A549 (cell line): ENCODE results near the gene MFNG. TPM values are rescaled to one million over a fixed set of nuclear protein-coding genes. Genes with fewer than 3 reads are reported as not detected.

Experiments
- ATAC-seq, 2 experiments: fragments of 200-7000 bp in 1 of 2; fragments of >200 bp in 1 of 2; cut with Nextera tagmentation in 1 of 2; cut with Tn5 transposase in 1 of 2; 3 replicates each; pipeline versions ENCODE4 v1.8.0 to v1.9.1; 2018 to 2020; ENCODE audit warnings: mild to moderate bottlenecking in 1 of 2, moderate library complexity in 1 of 2
- CTCF ChIA-PET: fragments of 300-600 bp; sonication (Branson Sonifier 250); formaldehyde crosslinking; extraction: SDS; loops from one replicate; lab custom pipeline; 2021; ENCODE audit warnings: antibody characterized with exemption, inconsistent platforms; lab: Yijun Ruan, JAX
- POLR2A ChIA-PET: fragments of 350-600 bp; formaldehyde crosslinking; extraction: SDS; loops from one replicate; lab custom pipeline; 2021; ENCODE audit warnings: antibody characterized with exemption, inconsistent platforms; lab: Yijun Ruan, JAX
- DNase-seq, 2 experiments: peaks; one replicate each; pipeline versions ENCODE4 v3.0.0 to v3.0.0-alpha.2; 2011 to 2016; ENCODE audit warnings: low read depth in 1 of 2, low spot score in 1 of 2
- FAIRE-seq: peaks from 2 replicates; lab custom pipeline; 2011; peaks lifted over from hg19 to GRCh38; lab: Jason Lieb, UNC
- H3K27ac ChIP-seq, 2 experiments: fragments of >200 bp; sonication (Bioruptor Twin); formaldehyde crosslinking; 3 replicates each; pipeline ENCODE4 v1.5.1; 2016 to 2017
- H3K4me1 ChIP-seq: fragments of >200 bp; sonication (Bioruptor Twin); formaldehyde crosslinking; 3 replicates; pipeline ENCODE4 v1.6.1; 2016
- H3K4me2 ChIP-seq: fragments of >200 bp; sonication (Bioruptor Twin); formaldehyde crosslinking; 3 replicates; pipeline ENCODE4 v1.6.1; 2016
- H3K4me3 ChIP-seq: fragments of >200 bp; sonication (Bioruptor Twin); formaldehyde crosslinking; 3 replicates; pipeline ENCODE4 v1.5.1; 2016
- H3K9me3 ChIP-seq: fragments of >200 bp; sonication (Bioruptor Twin); formaldehyde crosslinking; 3 replicates; pipeline ENCODE4 v1.6.1; 2016
- CHD4 ChIP-seq: fragments of 200-600 bp; sonication (generic); IDR thresholded peaks from 2 replicates; pipeline ENCODE4 v1.6.1; 2016; ENCODE audit warnings: antibody characterized with exemption, mild to moderate bottlenecking, borderline replicate concordance
- ELK1 ChIP-seq: fragments of 150-350 bp; IDR thresholded peaks from 2 replicates; pipeline ENCODE4 v1.6.1; 2014; ENCODE audit warnings: low read depth, mild to moderate bottlenecking, low read length
- FOSL2 ChIP-seq, 2 experiments: fragments of 450-650 bp in 1 of 2; fragments of >200 bp in 1 of 2; sonication (Bioruptor Twin) in 1 of 2; formaldehyde crosslinking; IDR thresholded peaks; 2 replicates each; pipeline versions ENCODE4 v1.5.0 to v1.6.1; 2016 to 2020; ENCODE audit warnings: mild to moderate bottlenecking in 1 of 2, moderate library complexity in 1 of 2
- FOXS1 ChIP-seq: fragments of 250-450 bp; sonication (Bioruptor Pico); IDR thresholded peaks from 2 replicates; pipeline ENCODE4 v1.5.0; 2020; ENCODE audit warnings: mild to moderate bottlenecking, moderate library complexity
- HOXA7 ChIP-seq: fragments of 250-450 bp; sonication (Bioruptor Pico); IDR thresholded peaks from 2 replicates; pipeline ENCODE4 v1.5.0; 2020; ENCODE audit warnings: mild to moderate bottlenecking, moderate library complexity
- KDM1A ChIP-seq: fragments of 200-600 bp; sonication (generic); IDR thresholded peaks from 2 replicates; pipeline ENCODE4 v1.6.1; 2016; ENCODE audit warnings: low read depth, mild to moderate bottlenecking
- NPAS2 ChIP-seq: fragments of 250-450 bp; sonication (Bioruptor Pico); IDR thresholded peaks from 2 replicates; pipeline ENCODE4 v1.8.0; 2022; ENCODE audit warnings: mild to moderate bottlenecking, moderate library complexity, borderline replicate concordance
- PHF8 ChIP-seq: fragments of 200-600 bp; sonication (generic); IDR thresholded peaks from 2 replicates; pipeline ENCODE4 v1.6.1; 2016; ENCODE audit warnings: low read depth, mild to moderate bottlenecking, antibody characterized with exemption, moderate library complexity, borderline replicate concordance
- REST ChIP-seq: fragments of 200-600 bp; sonication (generic); IDR thresholded peaks from 2 replicates; pipeline ENCODE4 v1.6.1; 2016; ENCODE audit warnings: antibody characterized with exemption, mild to moderate bottlenecking, moderate library complexity
- RFX5 ChIP-seq: fragments of 450-650 bp; IDR thresholded peaks from 2 replicates; pipeline ENCODE4 v1.7.1; 2014; ENCODE audit warnings: antibody characterized with exemption, mild to moderate bottlenecking, moderate library complexity
- RNF2 ChIP-seq: fragments of 200-600 bp; sonication (generic); IDR thresholded peaks from 2 replicates; pipeline ENCODE4 v1.6.1; 2016; ENCODE audit warnings: low read depth, mild to moderate bottlenecking, antibody characterized with exemption, moderate library complexity, borderline replicate concordance
- SMC3 ChIP-seq: fragments of >200 bp; sonication (Bioruptor Twin); formaldehyde crosslinking; IDR thresholded peaks from 3 replicates; pipeline ENCODE4 v1.6.1; 2018; ENCODE audit warnings: inconsistent platforms
- TP53 ChIP-seq: fragments of 250-450 bp; sonication (Bioruptor Pico); IDR thresholded peaks from 2 replicates; pipeline ENCODE4 v1.5.0; 2021; ENCODE audit warnings: mild to moderate bottlenecking, moderate library complexity
- ZFP36 ChIP-seq: fragments of 450-650 bp; IDR thresholded peaks from 2 replicates; pipeline ENCODE4 v1.6.1; 2014; ENCODE audit warnings: borderline replicate concordance; ENCODE audit not compliant: partially characterized antibody
- WGBS: methylation state at CpG from one replicate; pipeline ENCODE4 v1.1.6; 2017; ENCODE audit errors: missing lambda C conversion rate; 5-methylcytosine and 5-hydroxymethylcytosine counted together
- polyA plus RNA-seq, 4 experiments: library from polyadenylated mRNA; depleted of rRNA in 3 of 4; stranded (reverse); fragments of >200 nt; fragmentation: RNase III in 1 of 4; extraction: RNeasy Plus Mini Kit Qiagen cat#74134 plus additional on column Dnase treatment in 1 of 4; gene quantifications; 2 replicates in 3 of 4; 3 replicates in 1 of 4; pipeline ENCODE4 v1.2.3, GENCODE V29; 2011 to 2017
- TF ChIP-seq, protein P1 (sequence below): fragments of 250-450 bp; sonication (Bioruptor Pico); IDR thresholded peaks from 2 replicates; pipeline ENCODE4 v1.5.0; 2020; ENCODE audit warnings: low read depth, mild to moderate bottlenecking, moderate library complexity
- TF ChIP-seq, protein P2 (sequence below): fragments of >200 bp; sonication (Bioruptor Twin); formaldehyde crosslinking; IDR thresholded peaks from 3 replicates; pipeline ENCODE4 v1.5.1; 2016
- TF ChIP-seq, protein P3 (sequence below): IDR thresholded peaks from 2 replicates; pipeline ENCODE4 v1.6.1; 2012; ENCODE audit warnings: low read depth, borderline replicate concordance
- TF ChIP-seq, protein P4 (sequence below): IDR thresholded peaks from 2 replicates; pipeline ENCODE4 v1.6.1; 2012
- TF ChIP-seq, protein P5 (sequence below): fragments of >200 bp; sonication (Bioruptor Twin); formaldehyde crosslinking; IDR thresholded peaks from 3 replicates; pipeline ENCODE4 v1.6.1; 2016
- TF ChIP-seq, protein P6 (sequence below): fragments of 450-650 bp; IDR thresholded peaks from 2 replicates; pipeline ENCODE4 v1.6.1; 2014; ENCODE audit warnings: antibody characterized with exemption

MFNG gene
- polyA plus RNA-seq, 2 of the 4 experiments (the other 2 are of a cell fraction): 1.2 to 1.8 TPM

DNA sequence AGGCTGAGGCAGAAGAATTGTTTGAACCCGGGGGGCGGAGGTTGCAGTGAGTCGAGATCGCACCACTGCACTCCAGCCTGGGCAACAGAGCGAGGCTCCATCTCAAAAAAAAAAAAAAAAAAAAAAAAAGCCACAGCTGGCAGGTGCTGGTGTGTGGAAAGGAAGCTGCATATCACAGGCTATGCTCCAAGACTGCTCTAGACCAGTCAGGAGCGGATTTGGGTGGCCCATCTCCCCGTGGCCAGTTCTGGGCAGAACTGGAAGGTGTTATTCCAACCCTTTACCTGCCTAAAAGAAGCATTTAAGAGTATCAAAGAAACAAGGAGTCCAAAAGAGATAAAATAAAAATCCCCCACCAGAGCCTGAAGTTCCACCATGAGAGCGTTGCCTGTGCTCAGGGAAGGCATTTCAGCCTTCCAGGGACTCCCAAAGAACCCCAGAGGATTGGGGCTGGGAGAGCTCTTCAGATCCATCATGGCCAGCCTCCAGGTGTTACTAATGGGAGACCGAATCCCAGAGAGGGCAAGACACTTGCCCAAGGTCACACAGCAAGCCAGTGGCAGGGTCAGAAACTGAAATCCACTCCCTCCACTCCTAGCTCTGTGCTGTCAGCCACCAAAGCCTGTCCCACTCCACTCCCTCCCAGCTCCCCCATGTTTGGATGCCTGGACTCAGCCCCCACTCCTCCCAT is 14.3 kb downstream of the MFNG start:
- peak in 1 of 2 experiments; percentile 25; a peak in 3 of 6 replicates for ATAC-seq

DNA sequence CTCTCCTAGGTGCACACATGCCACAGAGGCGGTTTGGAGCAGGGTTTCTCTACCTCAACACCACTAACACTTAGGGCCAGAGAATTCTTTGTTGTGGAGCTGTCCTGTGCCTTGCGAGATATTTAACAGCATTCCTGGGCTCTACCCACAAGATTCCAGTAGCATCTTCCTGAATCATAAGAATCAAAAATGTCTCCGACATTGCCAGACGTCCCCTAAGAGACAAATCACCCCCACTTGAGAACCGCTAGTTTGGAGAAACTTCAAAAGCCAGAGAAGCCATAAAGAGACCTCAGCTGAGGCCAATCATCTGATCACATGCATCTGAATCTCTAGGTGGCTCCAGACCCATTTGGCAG is 16.1 kb downstream of the MFNG start:
- Histone ChIP-seq H3K27ac (no peak overlapping the region), H3K4me3 (no peak overlapping the region), H3K4me1 (no peaks in the 10 kb centered on the region), H3K4me2 (no peak overlapping the region), H3K9me3 (no peaks in the 10 kb centered on the region)
- ChIA-PET POLR2A (no interaction called here), CTCF (interaction anchor here (0.9 to 5.6 kb wide), 6 partner anchors 11 to 154 kb away, joined by 3 to 27 read pairs (median 4); partner anchors contain the start of gene MFNG)
- 72% methylated on average over 5 of the region's 5 CpGs for WGBS
- DNase-seq: no peak
- no peak for ATAC-seq
- no peak for FAIRE-seq
- TF ChIP-seq NPAS2 (CRISPR knock-in tag): no peak
- TF ChIP-seq ELK1: no peak
- TF ChIP-seq, protein P1, sequence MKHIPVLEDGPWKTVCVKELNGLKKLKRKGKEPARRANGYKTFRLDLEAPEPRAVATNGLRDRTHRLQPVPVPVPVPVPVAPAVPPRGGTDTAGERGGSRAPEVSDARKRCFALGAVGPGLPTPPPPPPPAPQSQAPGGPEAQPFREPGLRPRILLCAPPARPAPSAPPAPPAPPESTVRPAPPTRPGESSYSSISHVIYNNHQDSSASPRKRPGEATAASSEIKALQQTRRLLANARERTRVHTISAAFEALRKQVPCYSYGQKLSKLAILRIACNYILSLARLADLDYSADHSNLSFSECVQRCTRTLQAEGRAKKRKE (CRISPR knock-in tag): no peak
- no peak for TF ChIP-seq RFX5
- TF ChIP-seq, protein P2, sequence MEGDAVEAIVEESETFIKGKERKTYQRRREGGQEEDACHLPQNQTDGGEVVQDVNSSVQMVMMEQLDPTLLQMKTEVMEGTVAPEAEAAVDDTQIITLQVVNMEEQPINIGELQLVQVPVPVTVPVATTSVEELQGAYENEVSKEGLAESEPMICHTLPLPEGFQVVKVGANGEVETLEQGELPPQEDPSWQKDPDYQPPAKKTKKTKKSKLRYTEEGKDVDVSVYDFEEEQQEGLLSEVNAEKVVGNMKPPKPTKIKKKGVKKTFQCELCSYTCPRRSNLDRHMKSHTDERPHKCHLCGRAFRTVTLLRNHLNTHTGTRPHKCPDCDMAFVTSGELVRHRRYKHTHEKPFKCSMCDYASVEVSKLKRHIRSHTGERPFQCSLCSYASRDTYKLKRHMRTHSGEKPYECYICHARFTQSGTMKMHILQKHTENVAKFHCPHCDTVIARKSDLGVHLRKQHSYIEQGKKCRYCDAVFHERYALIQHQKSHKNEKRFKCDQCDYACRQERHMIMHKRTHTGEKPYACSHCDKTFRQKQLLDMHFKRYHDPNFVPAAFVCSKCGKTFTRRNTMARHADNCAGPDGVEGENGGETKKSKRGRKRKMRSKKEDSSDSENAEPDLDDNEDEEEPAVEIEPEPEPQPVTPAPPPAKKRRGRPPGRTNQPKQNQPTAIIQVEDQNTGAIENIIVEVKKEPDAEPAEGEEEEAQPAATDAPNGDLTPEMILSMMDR: no peak
- TF ChIP-seq SMC3: no peak
- no peak for TF ChIP-seq REST
- TF ChIP-seq, protein P3, sequence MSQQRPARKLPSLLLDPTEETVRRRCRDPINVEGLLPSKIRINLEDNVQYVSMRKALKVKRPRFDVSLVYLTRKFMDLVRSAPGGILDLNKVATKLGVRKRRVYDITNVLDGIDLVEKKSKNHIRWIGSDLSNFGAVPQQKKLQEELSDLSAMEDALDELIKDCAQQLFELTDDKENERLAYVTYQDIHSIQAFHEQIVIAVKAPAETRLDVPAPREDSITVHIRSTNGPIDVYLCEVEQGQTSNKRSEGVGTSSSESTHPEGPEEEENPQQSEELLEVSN: no peak
- TF ChIP-seq TP53 (CRISPR knock-in tag): no peak
- TF ChIP-seq, protein P4, sequence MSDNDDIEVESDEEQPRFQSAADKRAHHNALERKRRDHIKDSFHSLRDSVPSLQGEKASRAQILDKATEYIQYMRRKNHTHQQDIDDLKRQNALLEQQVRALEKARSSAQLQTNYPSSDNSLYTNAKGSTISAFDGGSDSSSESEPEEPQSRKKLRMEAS: no peak
- TF ChIP-seq HOXA7 (CRISPR knock-in tag): no peak
- TF ChIP-seq, protein P5, sequence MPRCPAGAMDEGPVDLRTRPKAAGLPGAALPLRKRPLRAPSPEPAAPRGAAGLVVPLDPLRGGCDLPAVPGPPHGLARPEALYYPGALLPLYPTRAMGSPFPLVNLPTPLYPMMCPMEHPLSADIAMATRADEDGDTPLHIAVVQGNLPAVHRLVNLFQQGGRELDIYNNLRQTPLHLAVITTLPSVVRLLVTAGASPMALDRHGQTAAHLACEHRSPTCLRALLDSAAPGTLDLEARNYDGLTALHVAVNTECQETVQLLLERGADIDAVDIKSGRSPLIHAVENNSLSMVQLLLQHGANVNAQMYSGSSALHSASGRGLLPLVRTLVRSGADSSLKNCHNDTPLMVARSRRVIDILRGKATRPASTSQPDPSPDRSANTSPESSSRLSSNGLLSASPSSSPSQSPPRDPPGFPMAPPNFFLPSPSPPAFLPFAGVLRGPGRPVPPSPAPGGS: no peak
- TF ChIP-seq PHF8: no peak
- TF ChIP-seq RNF2: no peak
- TF ChIP-seq KDM1A: no peak
- TF ChIP-seq, protein P6, sequence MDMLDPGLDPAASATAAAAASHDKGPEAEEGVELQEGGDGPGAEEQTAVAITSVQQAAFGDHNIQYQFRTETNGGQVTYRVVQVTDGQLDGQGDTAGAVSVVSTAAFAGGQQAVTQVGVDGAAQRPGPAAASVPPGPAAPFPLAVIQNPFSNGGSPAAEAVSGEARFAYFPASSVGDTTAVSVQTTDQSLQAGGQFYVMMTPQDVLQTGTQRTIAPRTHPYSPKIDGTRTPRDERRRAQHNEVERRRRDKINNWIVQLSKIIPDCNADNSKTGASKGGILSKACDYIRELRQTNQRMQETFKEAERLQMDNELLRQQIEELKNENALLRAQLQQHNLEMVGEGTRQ: no peak
- no peak for TF ChIP-seq FOSL2 (IDR thresholded peaks at IDR 0.05)
- TF ChIP-seq FOSL2 (CRISPR knock-in tag; IDR thresholded peaks at IDR 0.05): no peak
- no peak for TF ChIP-seq CHD4

More for the DNA sequence above, 14.3 kb downstream of the MFNG start:
- whole genome bisulfite sequencing: 81% methylated on average over 8 of the region's 9 CpGs
- no peaks in the 10 kb centered on the region for H3K4me1 ChIP-seq
- H3K27ac ChIP-seq: no peak overlapping the region
- TF ChIP-seq ZFP36 (peak; percentile 13), FOXS1 (CRISPR knock-in tag) (no peak), HOXA7 (CRISPR knock-in tag) (no peak), FOSL2 (IDR thresholded peaks at IDR 0.05) (no peak), FOSL2 (CRISPR knock-in tag; IDR thresholded peaks at IDR 0.05) (no peak)
- H3K9me3 ChIP-seq: no peaks in the 10 kb centered on the region
- CTCF ChIA-PET: interaction anchor here (0.5 to 5.6 kb wide), 32 partner anchors 9 to 1153 kb away, joined by 3 to 42 read pairs (median 5); partner anchors contain the start of gene MFNG
- H3K4me3 ChIP-seq: no peak overlapping the region
- POLR2A ChIA-PET: no interaction called here
- H3K4me2 ChIP-seq: no peak overlapping the region
- DNase-seq (no peak), FAIRE-seq (no peak)
